Urinary bladder (tissue), 4 donors: ENCODE data around the gene PARG. TPM values are rescaled to one million over a fixed set of nuclear protein-coding genes. Genes with fewer than 3 reads are reported as not detected.
"Not testable (repeated sequence)": the region's sequence is repeated elsewhere in the genome, so short reads cannot be mapped to it uniquely, and the experiment has no call there.

Experiments
- DNase-seq: peaks from one replicate; pipeline ENCODE4 v3.0.0-alpha.2; 2015; ENCODE audit errors: extremely low spot score
- H3K27ac ChIP-seq: one replicate; pipeline ENCODE4 v1.5.1; 2013; ENCODE audit warnings: low read depth, mild to moderate bottlenecking, moderate library complexity
- H3K36me3 ChIP-seq: one replicate; pipeline ENCODE4 v1.6.1; 2013; ENCODE audit warnings: mild to moderate bottlenecking, moderate library complexity; ENCODE audit not compliant: insufficient read depth
- H3K4me1 ChIP-seq: one replicate; pipeline ENCODE4 v1.6.1; 2013; ENCODE audit warnings: mild to moderate bottlenecking, moderate library complexity; ENCODE audit not compliant: insufficient read depth
- H3K4me3 ChIP-seq: one replicate; pipeline ENCODE4 v1.5.1; 2013; ENCODE audit warnings: low read depth, low read length
- WGBS: extraction: QIAGEN DNeasy Blood & Tissue Kit; methylation state at CpG from one replicate; pipeline ENCODE4 v1.1.7; 2013; 5-methylcytosine and 5-hydroxymethylcytosine counted together
- polyA plus RNA-seq: library from polyadenylated mRNA; stranded (reverse); fragments of 200-250 nt; gene quantifications from one replicate; pipeline ENCODE4 v1.2.3, GENCODE V29; 2013
- total RNA-seq: library from RNA; depleted of rRNA; stranded (reverse); fragments of >200 nt; gene quantifications from one replicate; pipeline ENCODE4 v1.2.3, GENCODE V29; 2014
- donor health status: healthy with polysubstance abuse.
- donor health status: healthy.

PARG gene
- total and polyA plus RNA-seq, 2 donors: 12.6 to 65.6 TPM

DNA sequence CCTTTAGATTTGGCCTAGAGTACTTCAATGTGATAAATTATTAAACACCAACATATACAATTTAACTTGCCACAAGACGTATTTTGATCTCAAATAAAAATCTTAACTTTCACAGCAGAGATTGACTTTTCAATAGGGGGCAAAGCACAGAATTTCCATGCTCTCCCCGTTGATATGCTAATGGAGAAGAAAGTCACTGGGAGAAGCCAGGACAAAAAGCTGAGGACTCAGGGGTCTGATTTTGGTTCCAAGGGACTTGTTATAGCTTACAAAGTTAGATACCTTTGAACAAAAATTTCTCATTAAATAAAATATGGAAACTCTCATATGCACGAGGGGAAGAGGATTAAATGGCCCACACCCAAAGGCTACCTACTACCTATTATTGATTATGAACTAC, 59.5 kb downstream of the PARG start:
- 91% methylated on average over 3 of the region's 3 CpGs for WGBS
- not testable (repeated sequence) for H3K27ac ChIP-seq, H3K36me3 ChIP-seq, H3K4me1 ChIP-seq, H3K4me3 ChIP-seq, DNase-seq

DNA sequence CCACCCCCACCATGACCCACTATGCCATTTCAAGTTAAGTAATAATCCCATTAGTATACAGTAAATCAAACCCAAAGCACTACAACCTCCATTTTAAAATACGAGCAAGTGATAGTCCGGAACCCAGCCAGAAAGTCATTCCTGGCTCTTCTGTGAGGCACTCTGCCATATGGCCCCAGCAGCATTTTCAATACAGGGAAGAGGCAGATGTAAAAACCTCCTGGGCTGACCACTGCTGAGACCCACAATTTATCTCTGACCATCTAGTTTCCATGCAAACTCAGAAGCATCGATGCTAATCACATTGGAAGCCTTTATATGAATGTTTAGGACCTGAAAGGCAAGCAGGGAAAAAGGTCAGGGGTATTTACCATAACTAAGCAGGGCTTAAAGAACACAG, 69.1 kb downstream of the PARG start:
- not testable (repeated sequence) for H3K36me3 ChIP-seq, DNase-seq, H3K4me1 ChIP-seq, H3K27ac ChIP-seq, H3K4me3 ChIP-seq
- no CpG with 5 or more reads among the region's 3 CpGs for WGBS

DNA sequence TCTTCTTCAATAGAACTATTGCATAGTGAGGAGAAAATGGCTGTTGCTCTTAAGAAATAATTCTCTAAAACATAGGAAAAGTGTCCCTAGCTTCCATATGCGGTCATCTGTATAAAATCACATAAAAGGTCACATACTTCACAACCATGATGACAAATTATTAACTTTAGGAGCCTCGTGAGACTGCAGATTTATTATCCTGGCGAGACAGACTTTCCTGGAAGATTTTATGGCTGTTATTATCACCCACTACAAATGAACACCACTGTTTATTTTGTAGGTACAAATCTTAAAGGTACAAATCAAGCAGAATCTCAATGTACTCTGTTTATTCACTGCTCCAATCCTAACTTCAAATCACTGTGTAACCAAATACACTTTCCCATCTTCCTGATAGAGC, 70.4 kb downstream of the PARG start:
- no CpG with 5 or more reads among the region's 3 CpGs for WGBS
- H3K27ac ChIP-seq, H3K4me3 ChIP-seq, H3K4me1 ChIP-seq, H3K36me3 ChIP-seq, DNase-seq: not testable (repeated sequence)

DNA sequence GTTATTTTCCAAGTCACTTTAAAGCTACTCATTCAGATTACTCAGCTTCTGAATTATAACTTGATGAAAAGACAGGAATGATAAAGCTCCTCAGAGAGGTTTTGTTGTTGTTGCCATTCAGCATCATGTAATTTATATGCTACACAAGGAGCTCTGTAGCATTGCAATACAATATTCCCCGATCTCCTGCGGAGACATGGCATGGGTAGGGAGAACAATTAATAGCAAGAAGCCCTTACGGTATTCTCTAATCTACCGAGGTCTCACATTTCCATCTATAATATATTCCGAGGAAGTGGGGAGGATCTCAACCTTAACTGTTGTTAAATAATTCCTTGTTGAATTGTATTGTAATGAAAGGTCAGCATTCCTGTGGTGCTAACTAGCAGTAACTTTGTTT, 81.9 kb downstream of the PARG start:
- H3K27ac ChIP-seq, H3K36me3 ChIP-seq, H3K4me3 ChIP-seq, DNase-seq, H3K4me1 ChIP-seq: not testable (repeated sequence)
- WGBS: 91% methylated on average over 5 of the region's 5 CpGs

DNA sequence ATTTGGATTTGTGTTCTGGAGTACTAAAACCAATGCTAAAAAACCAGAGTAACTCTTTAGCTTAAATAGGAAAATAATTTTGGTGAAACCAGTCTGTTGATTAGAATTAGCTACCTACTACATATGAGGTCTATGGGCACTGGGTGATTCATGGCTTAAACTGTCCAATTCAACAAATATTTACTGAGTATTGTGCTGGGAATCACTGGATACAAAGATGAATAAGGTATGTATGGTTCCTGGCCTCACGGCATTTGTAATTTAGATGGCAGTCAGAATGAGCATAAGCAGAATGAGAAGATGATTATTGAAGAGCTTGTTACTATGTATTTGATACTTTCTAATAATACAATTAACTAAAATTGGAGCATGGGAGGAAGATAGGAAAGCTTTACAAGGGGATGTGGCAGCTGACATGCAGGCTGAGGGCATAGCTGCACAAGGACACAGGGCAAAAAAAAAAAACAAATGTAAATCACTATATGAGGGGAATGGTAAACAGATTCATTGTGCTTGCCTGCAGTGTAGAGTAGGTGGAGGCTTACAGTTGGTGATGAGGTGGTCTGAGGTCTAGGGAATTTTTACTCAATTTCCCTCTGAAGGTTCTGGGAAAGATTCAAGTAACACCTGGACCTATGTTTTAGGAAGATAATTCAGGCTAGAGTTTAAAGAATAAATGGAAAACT, 83.0 kb downstream of the PARG start:
- H3K36me3 ChIP-seq, H3K27ac ChIP-seq, H3K4me3 ChIP-seq, H3K4me1 ChIP-seq, DNase-seq: not testable (repeated sequence)
- WGBS: 96% methylated on average over 1 of the region's 1 CpG

DNA sequence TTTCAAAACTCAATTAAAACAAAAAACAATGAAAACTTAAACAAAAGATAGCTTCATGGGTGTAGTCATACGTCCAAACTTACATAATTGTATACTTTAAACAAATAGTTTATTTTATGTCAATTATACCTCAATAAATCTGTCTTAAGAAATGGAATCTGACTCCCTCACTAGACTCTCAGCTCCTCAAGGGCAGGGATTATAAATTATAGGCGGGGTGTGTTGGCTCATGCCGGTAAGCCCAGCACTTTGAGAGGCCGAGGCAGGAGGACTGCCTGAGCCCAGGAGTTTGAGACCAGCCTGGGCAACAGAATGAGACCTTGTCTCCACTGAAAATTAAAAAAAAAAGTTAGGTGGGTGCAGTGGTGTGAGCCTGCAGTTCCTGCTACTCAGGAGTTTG, 92.3 kb downstream of the PARG start:
- not testable (repeated sequence) for H3K4me3 ChIP-seq, DNase-seq, H3K36me3 ChIP-seq, H3K4me1 ChIP-seq, H3K27ac ChIP-seq
- 76% methylated on average over 4 of the region's 4 CpGs for WGBS

DNA sequence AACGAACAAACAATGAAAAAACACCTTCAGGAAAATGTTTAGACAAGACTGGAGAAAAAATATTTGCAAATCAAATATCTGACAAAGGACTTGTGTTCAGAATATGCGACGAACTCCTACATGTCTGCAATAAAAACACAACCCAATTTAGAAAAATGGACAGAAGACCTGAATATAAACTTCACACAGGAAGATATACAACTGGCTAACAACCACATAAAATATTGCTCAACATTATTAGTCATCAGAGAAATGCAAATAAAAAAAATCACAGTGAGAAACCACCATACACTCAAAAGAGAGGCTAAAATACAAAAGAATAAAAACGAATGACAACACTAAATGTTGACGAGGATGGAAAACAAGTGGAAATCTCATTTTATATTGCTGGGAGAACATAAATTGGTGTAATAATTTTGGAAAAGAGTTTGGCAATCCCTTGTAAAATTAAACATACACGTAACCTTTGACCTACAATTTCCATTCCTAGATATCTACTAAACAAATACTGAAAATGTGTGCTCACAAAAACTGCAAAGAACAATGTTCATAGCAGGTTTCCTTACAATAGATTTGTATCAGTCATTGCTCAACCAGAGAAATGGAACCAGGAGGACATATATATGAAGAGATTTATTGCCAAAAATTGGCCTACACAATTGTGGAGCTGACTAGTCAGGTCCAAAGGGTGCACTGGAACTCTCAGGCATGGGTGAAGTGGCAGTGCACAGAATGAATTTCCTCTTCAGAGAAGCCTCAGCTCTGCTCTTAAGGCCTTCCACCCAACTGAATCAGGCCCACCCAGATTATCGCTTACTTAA, 96.8 kb downstream of the PARG start:
- H3K27ac ChIP-seq: no peak overlapping the region
- no peak for DNase-seq
- 89% methylated on average over 7 of the region's 7 CpGs for WGBS

DNA sequence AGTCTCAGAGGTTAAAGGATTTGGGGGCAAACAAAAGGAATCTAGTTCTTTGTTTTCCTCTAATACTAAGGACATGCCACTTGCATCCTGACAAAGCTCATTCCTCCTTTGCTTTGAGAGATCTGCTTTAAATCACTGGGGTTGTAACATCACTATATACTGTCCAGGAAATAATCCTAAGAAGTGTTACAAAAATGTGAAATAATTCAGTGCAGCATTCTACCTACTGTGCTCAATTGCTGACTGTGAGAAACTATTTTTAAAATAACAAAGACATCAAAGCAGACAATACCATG, 99.5 kb downstream of the PARG start:
- not testable (repeated sequence) for H3K27ac ChIP-seq, H3K4me1 ChIP-seq, H3K36me3 ChIP-seq, H3K4me3 ChIP-seq, DNase-seq

More for the DNA sequence above, 96.8 kb downstream of the PARG start:
- H3K36me3 ChIP-seq: peaks cover 2% of the 10 kb centered on the region
- no peaks in the 10 kb centered on the region for H3K4me1 ChIP-seq
- H3K4me3 ChIP-seq: no peak overlapping the region

DNA sequence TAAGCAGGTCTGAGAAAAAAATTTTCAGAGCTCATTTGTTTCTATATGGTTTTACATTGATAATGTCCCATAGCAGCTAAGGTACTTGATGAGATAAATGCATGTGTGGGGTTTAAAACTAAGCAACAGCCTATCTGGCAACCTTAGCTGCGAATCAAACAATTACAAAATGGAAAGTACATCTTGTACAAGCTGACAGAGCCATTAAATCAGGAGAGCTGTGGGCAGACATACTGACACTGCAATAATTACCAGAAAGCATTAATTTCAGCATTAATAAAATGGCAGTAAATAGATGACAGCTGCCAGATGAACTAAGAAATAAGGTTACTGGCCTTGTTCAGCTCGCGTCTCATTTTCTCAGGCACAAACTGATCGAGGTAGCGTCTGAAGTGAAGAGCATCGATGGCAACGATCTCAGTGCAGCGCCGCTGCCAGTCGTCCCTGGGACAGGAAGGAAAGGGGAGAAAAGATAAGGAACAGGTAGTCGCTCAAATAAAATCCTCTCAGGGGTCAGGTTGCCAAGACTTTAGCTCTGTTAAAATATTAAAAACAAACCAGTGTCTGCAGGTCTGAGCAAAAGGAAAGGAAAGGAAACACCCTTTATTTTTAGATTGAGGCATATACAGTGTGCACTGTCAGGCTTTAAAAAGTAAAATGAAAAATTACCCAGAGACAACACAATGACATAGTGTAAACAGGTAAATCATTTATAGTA, 100.1 kb downstream of the PARG start:
- Histone ChIP-seq H3K27ac (no peak overlapping the region), H3K4me3 (no peak overlapping the region), H3K4me1 (no peaks in the 10 kb centered on the region), H3K36me3 (peaks cover 2% of the 10 kb centered on the region)
- no peak for DNase-seq
- 86% methylated on average over 11 of the region's 11 CpGs for WGBS

DNA sequence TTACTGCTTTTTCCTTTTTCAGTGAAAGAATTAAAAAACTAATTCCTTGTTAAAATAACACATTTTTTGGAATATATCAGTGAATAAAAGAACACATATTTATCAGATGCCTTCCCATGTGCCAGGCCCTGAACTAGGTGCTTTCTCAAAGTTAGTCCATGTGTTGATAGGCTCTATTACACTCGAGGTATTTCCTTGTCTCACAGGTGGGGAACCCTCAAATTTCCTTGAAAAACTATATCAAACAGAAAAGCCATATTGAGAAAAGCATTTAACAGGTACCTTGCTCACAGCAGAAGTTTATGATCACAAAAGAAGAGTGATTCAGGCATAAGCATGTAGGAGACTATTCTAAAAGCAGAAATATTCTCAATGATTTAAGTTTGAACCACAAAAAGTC, 104.1 kb downstream of the PARG start:
- H3K27ac ChIP-seq: no peak overlapping the region
- no peaks in the 10 kb centered on the region for H3K4me1 ChIP-seq
- H3K36me3 ChIP-seq: no peaks in the 10 kb centered on the region
- 66% methylated on average over 1 of the region's 1 CpG for whole genome bisulfite sequencing
- no peak for DNase-seq
- no peak overlapping the region for H3K4me3 ChIP-seq

DNA sequence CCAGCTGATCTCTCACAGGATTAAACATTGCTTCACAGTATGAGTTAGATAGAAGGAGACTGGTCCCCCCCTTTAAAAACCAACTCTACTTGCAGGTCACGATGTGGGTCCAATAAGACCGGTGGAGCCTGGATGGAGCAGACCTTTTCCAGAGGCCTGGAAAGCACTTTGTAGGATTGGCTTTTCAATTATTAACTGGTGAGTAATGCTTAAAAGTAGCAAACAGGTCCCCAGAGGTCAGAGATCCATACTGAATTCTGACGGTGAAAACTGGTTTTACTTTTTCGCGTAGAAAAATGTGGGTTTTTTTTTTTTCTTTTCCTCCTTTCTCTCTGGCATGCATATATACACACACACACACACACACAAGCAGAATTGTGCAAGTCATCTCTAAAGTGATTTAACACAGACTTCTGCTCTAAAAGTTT, 104.8 kb downstream of the PARG start:
- DNase-seq: no peak
- H3K4me1 ChIP-seq: no peaks in the 10 kb centered on the region
- 51% methylated on average over 5 of the region's 5 CpGs for WGBS
- no peaks in the 10 kb centered on the region for H3K36me3 ChIP-seq
- H3K4me3 ChIP-seq: no peak overlapping the region
- H3K27ac ChIP-seq: no peak overlapping the region

DNA sequence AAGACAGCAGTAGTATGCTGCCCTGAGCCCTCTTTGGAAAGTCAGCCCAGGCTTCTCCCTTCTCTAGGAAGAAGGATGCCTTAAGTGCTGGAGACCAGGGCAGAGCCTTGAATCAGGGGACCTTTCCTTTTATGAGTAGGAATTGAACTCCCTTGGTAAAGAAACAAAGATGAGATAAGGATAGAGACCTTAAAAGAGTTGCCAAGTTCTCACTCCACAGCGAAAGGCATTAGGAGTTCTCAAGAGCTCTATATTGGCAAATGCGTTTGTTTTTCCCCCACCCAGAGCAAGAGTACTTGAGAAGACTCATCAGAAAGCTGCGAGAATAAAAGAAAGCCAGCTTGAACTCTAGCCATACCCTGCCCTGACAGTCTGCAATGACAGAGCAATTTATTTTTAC, 106.9 kb downstream of the PARG start:
- Histone ChIP-seq H3K27ac (no peak overlapping the region), H3K4me3 (no peak overlapping the region), H3K4me1 (no peaks in the 10 kb centered on the region), H3K36me3 (no peaks in the 10 kb centered on the region)
- 69% methylated on average over 3 of the region's 3 CpGs for WGBS
- no peak for DNase-seq

DNA sequence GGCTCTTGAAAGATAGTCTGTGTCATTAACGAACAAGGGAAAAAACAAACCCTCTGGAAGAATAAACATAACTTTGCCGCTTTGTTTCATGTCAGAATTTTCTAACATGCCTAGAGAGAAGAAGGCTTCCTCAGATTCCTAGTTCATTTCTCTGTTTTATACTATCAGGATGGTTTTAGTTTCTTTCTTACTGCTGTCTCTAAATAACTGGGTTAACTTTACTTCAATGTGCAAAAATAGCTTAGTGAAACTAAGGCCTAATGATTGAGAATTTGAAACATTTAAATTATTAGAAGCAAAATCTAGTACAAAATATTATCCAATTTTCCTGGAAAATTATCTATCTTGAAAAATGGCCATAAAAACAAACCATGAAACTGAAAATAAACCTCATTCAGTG, 107.6 kb downstream of the PARG start:
- H3K4me3 ChIP-seq: no peak overlapping the region
- 91% methylated on average over 2 of the region's 2 CpGs for WGBS
- H3K27ac ChIP-seq: no peak overlapping the region
- no peaks in the 10 kb centered on the region for H3K36me3 ChIP-seq
- no peaks in the 10 kb centered on the region for H3K4me1 ChIP-seq
- no peak for DNase-seq

DNA sequence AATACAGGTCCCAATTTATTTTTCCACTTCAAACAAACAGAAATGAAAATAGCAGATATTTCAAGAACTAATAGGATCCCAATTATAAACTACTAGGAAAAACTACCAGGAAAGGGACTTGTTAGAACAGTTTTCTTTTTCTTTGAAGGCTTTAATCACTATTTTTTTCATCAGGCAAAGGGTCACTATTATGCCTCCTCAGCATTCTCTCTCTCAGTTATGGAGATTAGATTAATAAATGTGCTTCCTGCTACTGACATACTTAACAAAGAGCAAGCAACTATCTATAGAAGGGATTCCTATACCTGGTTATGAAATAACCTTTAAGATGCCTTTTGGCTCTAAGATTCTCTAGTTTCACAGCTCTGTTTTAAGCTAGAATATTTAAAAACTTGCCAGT, 108.7 kb downstream of the PARG start:
- no peak overlapping the region for H3K27ac ChIP-seq
- H3K4me3 ChIP-seq: no peak overlapping the region
- DNase-seq: no peak
- H3K36me3 ChIP-seq: no peaks in the 10 kb centered on the region
- no peaks in the 10 kb centered on the region for H3K4me1 ChIP-seq
